ENCODE data around the gene TIMMDC1. TPM values are rescaled to one million over a fixed set of nuclear protein-coding genes. Genes with fewer than 3 reads are reported as not detected.

The TIMMDC1 gene
- total and polyA plus RNA-seq, 2 of the 13 experiments (the other 11 are each of a cell fraction or from before 2014, with no cell fraction given) = 50.0 to 77.8 TPM

DNA sequence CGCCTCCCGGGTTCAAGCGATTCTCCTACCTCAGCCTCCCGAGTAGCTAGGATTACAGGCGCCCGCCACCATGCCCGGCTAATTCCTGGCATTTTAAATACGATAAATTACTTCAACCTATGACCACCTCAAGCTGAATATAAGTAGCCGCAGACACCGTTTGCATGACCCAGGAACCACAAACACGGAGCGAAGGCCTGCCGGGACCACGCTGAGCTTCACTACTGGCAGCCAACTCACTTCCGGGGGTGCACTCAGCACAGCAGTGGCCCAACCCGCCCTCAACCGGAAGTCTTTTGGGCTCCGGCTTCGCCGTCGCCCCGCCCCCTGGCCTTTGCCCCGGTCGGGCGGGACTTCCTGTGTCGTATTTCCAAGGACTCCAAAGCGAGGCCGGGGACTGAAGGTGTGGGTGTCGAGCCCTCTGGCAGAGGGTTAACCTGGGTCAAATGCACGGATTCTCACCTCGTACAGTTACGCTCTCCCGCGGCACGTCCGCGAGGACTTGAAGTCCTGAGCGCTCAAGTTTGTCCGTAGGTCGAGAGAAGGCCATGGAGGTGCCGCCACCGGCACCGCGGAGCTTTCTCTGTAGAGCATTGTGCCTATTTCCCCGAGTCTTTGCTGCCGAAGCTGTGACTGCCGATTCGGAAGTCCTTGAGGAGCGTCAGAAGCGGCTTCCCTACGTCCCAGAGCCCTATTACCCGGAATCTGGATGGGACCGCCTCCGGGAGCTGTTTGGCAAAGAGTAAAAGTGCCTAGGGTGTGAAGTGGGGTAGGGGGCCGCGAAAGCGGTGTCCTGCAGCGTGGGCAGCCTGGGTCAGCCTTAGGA, at the start of gene TIMMDC1 (continued):
- TF ChIP-seq CTCF (CRISPR knock-in tag; IDR thresholded peaks at IDR 0.05) (no peak), ZNF563 (CRISPR knock-in tag; IDR thresholded peaks at IDR 0.05) (no peak; the same call in 1 of the 2 replicates), ZNF83 (CRISPR knock-in tag; IDR thresholded peaks at IDR 0.05; ENCODE audit: borderline replicate concordance) (peak; percentile 77; the same call in 1 of the 2 replicates), STAT5B (CRISPR knock-in tag; IDR thresholded peaks at IDR 0.05) (peak; percentile 66; the same call in 1 of the 2 replicates), RBAK (CRISPR knock-in tag; IDR thresholded peaks at IDR 0.05) (no peak), ATM (IDR thresholded peaks at IDR 0.05; ENCODE audit: borderline replicate concordance) (no peak), RFX1 (IDR thresholded peaks at IDR 0.05) (no peak), NKX3-1 (CRISPR knock-in tag; IDR thresholded peaks at IDR 0.05) (no peak), ZNF142 (CRISPR knock-in tag; IDR thresholded peaks at IDR 0.05) (no peak), ZNF446 (CRISPR knock-in tag; IDR thresholded peaks at IDR 0.05) (no peak), NFYB (CRISPR knock-in tag; IDR thresholded peaks at IDR 0.05) (peak; percentile 79), SMARCE1 (IDR thresholded peaks at IDR 0.05; ENCODE audit: borderline replicate concordance) (no peak), IKZF5 (CRISPR knock-in tag; IDR thresholded peaks at IDR 0.05) (peak; percentile 89), MAFK (conservative IDR thresholded peaks at IDR 0.05 in 1 of 2, IDR thresholded peaks at IDR 0.05 in 1 of 2; ENCODE audit: low read length in 2 of 2) (no peak), YY1 (IDR thresholded peaks at IDR 0.05; ENCODE audit: insufficient read depth, insufficient replicate concordance, low read depth, low read length) (peak; percentile 75), U2AF2 (IDR thresholded peaks at IDR 0.05; ENCODE audit: low read depth, low read length) (no peak), HNRNPL (IDR thresholded peaks at IDR 0.05; ENCODE audit: low read depth, low read length) (no peak; the same call in none of the 2 replicates), BCL3 (CRISPR knock-in tag; IDR thresholded peaks at IDR 0.05) (peak; percentile 79; the same call in 1 of the 2 replicates)
- TF ChIP-seq, protein P1, sequence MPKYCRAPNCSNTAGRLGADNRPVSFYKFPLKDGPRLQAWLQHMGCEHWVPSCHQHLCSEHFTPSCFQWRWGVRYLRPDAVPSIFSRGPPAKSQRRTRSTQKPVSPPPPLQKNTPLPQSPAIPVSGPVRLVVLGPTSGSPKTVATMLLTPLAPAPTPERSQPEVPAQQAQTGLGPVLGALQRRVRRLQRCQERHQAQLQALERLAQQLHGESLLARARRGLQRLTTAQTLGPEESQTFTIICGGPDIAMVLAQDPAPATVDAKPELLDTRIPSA (CRISPR knock-in tag; IDR thresholded peaks at IDR 0.05; ENCODE audit: borderline replicate concordance) = no peak

Measured in HepG2 (cell line).